ENCODE measurements around the gene RBM18. TPM values are rescaled to one million over a fixed set of nuclear protein-coding genes. Genes with fewer than 3 reads are reported as not detected.

The RBM18 gene
- total RNA-seq, 1 donor from 2014 or later = 21.7 TPM

- H3K27ac ChIP-seq = no peak overlapping the region
- TF ChIP-seq CTCF (IDR thresholded peaks at IDR 0.05) = no peak
- H3K4me3 ChIP-seq = peak overlapping the region; percentile 49
- H3K4me1 ChIP-seq = peaks cover 16% of the 10 kb centered on the region
- peaks cover 80% of the 10 kb centered on the region for H3K27me3 ChIP-seq (ENCODE audit: low read depth)
- intact Hi-C loops (cut with DNase I) = no loop called here
- ATAC-seq (no peak), DNase-seq (no peak)
- no peaks in the 10 kb centered on the region for H3K9me3 ChIP-seq
- no peaks in the 10 kb centered on the region for H3K36me3 ChIP-seq
These were observed 50.1 kb downstream of the RBM18 start for GRCh38 chr9:122214507-122214906.

GRCh38 chr9:122213589-122214413 lies 50.8 kb downstream of the RBM18 start:
- no peaks in the 10 kb centered on the region for H3K36me3 ChIP-seq
- peaks cover 9% of the 10 kb centered on the region for H3K4me1 ChIP-seq
- ATAC-seq = peak; percentile 70 to 79
- H3K4me3 ChIP-seq = peak overlapping the region; percentile 49
- intact Hi-C loops (cut with DNase I) = no loop called here
- no peak for TF ChIP-seq CTCF (IDR thresholded peaks at IDR 0.05)
- no peaks in the 10 kb centered on the region for H3K9me3 ChIP-seq
- H3K27me3 ChIP-seq (ENCODE audit: low read depth) = peaks cover 73% of the 10 kb centered on the region
- no peak overlapping the region for H3K27ac ChIP-seq
- DNase-seq = no peak

GRCh38 chr9:122213102-122213588 lies 51.5 kb downstream of the RBM18 start:
- H3K4me3 ChIP-seq = peak overlapping the region; percentile 49
- intact Hi-C loops (cut with DNase I) = no loop called here
- H3K27ac ChIP-seq = no peak overlapping the region
- DNase-seq (no peak), ATAC-seq (no peak)
- H3K9me3 ChIP-seq = no peaks in the 10 kb centered on the region
- H3K4me1 ChIP-seq = peaks cover 8% of the 10 kb centered on the region
- no peaks in the 10 kb centered on the region for H3K36me3 ChIP-seq
- peaks cover 66% of the 10 kb centered on the region for H3K27me3 ChIP-seq (ENCODE audit: low read depth)
- TF ChIP-seq CTCF (IDR thresholded peaks at IDR 0.05) = no peak

DNA sequence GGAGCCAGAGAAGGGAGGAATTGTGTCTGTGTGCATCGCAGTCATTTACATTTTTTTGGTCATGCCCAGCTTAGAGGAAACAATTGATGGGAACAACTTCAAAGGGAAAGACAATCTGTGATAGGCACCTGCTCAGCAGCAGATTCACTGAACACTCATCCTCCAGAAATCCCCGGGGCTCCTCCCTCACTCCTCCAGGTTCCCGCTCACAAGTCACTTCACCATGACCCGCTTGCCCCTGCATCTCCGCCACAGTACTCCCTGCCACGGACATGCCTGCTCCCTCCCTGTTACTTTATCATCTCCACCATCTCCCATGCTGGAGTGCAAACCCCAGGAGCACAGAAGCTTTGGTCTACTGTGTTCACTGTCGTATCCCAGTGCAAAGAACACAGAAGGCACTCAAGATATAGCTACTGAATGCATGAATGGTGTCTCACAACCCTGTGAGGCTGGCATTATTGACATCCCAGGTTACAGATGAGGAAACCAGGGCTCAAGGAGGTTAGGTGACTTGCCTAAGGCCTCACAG lies 52.1 kb downstream of the RBM18 start:
- ATAC-seq (no peak), DNase-seq (no peak)
- no peaks in the 10 kb centered on the region for H3K36me3 ChIP-seq
- no peak overlapping the region for H3K4me3 ChIP-seq
- peaks cover 60% of the 10 kb centered on the region for H3K27me3 ChIP-seq (ENCODE audit: low read depth)
- intact Hi-C loops (cut with DNase I) = no loop called here
- H3K27ac ChIP-seq = no peak overlapping the region
- peaks cover 8% of the 10 kb centered on the region for H3K4me1 ChIP-seq
- H3K9me3 ChIP-seq = no peaks in the 10 kb centered on the region
- TF ChIP-seq CTCF (IDR thresholded peaks at IDR 0.05) = no peak

DNA sequence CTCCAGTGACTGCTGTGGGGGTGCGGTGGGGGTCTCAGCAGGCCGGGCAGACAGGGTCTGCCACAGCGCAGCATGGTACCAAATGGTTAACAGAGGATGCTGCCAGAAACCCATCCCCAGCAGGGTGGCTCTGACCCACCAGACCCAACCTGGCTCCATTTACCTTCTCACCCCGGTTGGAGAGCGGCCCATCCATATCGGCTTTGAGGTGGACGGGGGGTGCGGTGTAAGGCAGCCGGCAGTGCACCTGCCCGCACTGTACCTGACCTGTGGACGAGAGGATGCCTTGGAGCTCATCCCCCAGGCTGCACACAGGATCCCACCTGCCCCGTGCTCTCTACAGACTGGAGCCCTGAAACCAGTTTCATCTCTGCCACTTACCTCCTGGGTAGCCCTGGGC lies 55.2 kb downstream of the RBM18 start:
- H3K9me3 ChIP-seq = no peaks in the 10 kb centered on the region
- H3K27me3 ChIP-seq (ENCODE audit: low read depth) = peaks cover 35% of the 10 kb centered on the region
- no peak for ATAC-seq
- H3K4me1 ChIP-seq = peaks cover 8% of the 10 kb centered on the region
- no peak overlapping the region for H3K27ac ChIP-seq
- H3K36me3 ChIP-seq = no peaks in the 10 kb centered on the region
- H3K4me3 ChIP-seq = no peak overlapping the region
- intact Hi-C loops (cut with DNase I) = no loop called here
- no peak for DNase-seq
- TF ChIP-seq CTCF (IDR thresholded peaks at IDR 0.05) = no peak

All from lower lobe of right lung (tissue), 2 donors.